Endothelial cell of umbilical vein (primary cell): ENCODE measurements around the gene PNPLA7. TPM values are rescaled to one million over a fixed set of nuclear protein-coding genes. Genes with fewer than 3 reads are reported as not detected.

Experiments used
- BruUV-seq: library from RNA; stranded (reverse); fragments of 400-500 nt; replicated peaks from 2 replicates; lab custom pipeline; 2021; lab: Mats Ljungman, UMichigan
- CTCF ChIA-PET: fragments of 300-600, 350-600 bp; sonication (Branson Sonifier 250); formaldehyde crosslinking; loops from one replicate; lab custom pipeline; 2021; ENCODE audit warnings: antibody characterized with exemption, inconsistent platforms; lab: Charles Lee
- POLR2A ChIA-PET: fragments of 300-600, 350-600 bp; sonication (Branson Sonifier 250); formaldehyde crosslinking; loops from one replicate; lab custom pipeline; 2021; ENCODE audit warnings: antibody characterized with exemption, inconsistent platforms; lab: Charles Lee
- DNase-seq: peaks from one replicate; pipeline ENCODE4 v3.0.0-alpha.2; 2011; ENCODE audit warnings: low read depth, low spot score
- FAIRE-seq: peaks from 2 replicates; lab custom pipeline; 2011; peaks lifted over from hg19 to GRCh38; lab: Jason Lieb, UNC
- H2AFZ ChIP-seq: 2 replicates; pipeline ENCODE4 v1.6.0; 2012; ENCODE audit warnings: low read depth, low read length, control low read depth, inconsistent platforms
- H3K27ac ChIP-seq: 2 replicates; pipeline ENCODE4 v1.5.1; 2011; ENCODE audit warnings: low read depth, mild to moderate bottlenecking, control low read depth, low read length, moderate library complexity; ENCODE audit not compliant: insufficient read depth
- H3K27me3 ChIP-seq, 2 experiments: 2 replicates each; pipeline versions ENCODE4 v1.6.0 to v1.6.1; 2011; ENCODE audit warnings: low read length in 2 of 2, mixed read lengths in 1 of 2; ENCODE audit not compliant: control insufficient read depth in 2 of 2, insufficient read depth in 2 of 2
- H3K36me3 ChIP-seq, 2 experiments: 2 replicates in 1 of 2; 3 replicates in 1 of 2; pipeline ENCODE4 v1.5.1; 2011; ENCODE audit warnings: low read length in 2 of 2, mild to moderate bottlenecking in 1 of 2, moderate library complexity in 1 of 2; ENCODE audit not compliant: control insufficient read depth in 2 of 2, insufficient read depth in 2 of 2; ENCODE audit errors: extremely low read depth in 1 of 2
- H3K4me1 ChIP-seq: 3 replicates; pipeline ENCODE4 v1.5.1; 2011; ENCODE audit warnings: mild to moderate bottlenecking, low read length; ENCODE audit not compliant: control insufficient read depth, insufficient read depth; ENCODE audit errors: extremely low read depth
- H3K4me2 ChIP-seq: 2 replicates; pipeline ENCODE4 v1.6.1; 2011; ENCODE audit warnings: low read length, control low read depth, mixed read lengths; ENCODE audit not compliant: insufficient read depth
- H3K4me3 ChIP-seq, 3 experiments: fragments of 200-600 bp in 1 of 3; sonication (generic), shearing (Covaris generic) in 1 of 3; replicated peaks in 1 of 3; 2 replicates each; pipeline ENCODE4 v1.5.1; 2011 to 2016; ENCODE audit warnings: control low read depth in 3 of 3, low read length in 3 of 3, mild to moderate bottlenecking in 2 of 3, inconsistent platforms in 1 of 3, low read depth in 1 of 3, moderate library complexity in 1 of 3; ENCODE audit not compliant: insufficient read depth in 1 of 3
- H3K79me2 ChIP-seq: 2 replicates; pipeline ENCODE4 v1.6.0; 2012; ENCODE audit warnings: low read length, inconsistent platforms; ENCODE audit not compliant: control insufficient read depth, insufficient read depth
- H3K9ac ChIP-seq: replicated peaks from 2 replicates; pipeline ENCODE3; 2011; ENCODE audit warnings: low read length, control low read depth; ENCODE audit not compliant: insufficient read depth; ENCODE audit errors: extremely low read depth
- H3K9me1 ChIP-seq: replicated peaks from 3 replicates; pipeline ENCODE4 v1.6.0; 2011; ENCODE audit warnings: mild to moderate bottlenecking, low read length; ENCODE audit not compliant: control insufficient read depth, insufficient read depth; ENCODE audit errors: extremely low read depth
- H3K9me3 ChIP-seq: replicated peaks from 2 replicates; pipeline ENCODE4 v1.5.1; 2012; ENCODE audit warnings: low read length, inconsistent platforms; ENCODE audit not compliant: control insufficient read depth, insufficient read depth
- H4K20me1 ChIP-seq: replicated peaks from 2 replicates; pipeline ENCODE3; 2011; ENCODE audit warnings: mild to moderate bottlenecking, low read length; ENCODE audit not compliant: control insufficient read depth, insufficient read depth; ENCODE audit errors: extremely low read depth
- CTCF ChIP-seq, 2 donors: IDR thresholded peaks; 1 replicate in 1 of 2; 2 replicates in 1 of 2; pipeline ENCODE4 v1.5.1; 2011; ENCODE audit warnings: low read length in 2 of 2, mild to moderate bottlenecking in 2 of 2, moderate library complexity in 2 of 2, control low read depth in 1 of 2, inconsistent platforms in 1 of 2, low read depth in 1 of 2; ENCODE audit not compliant: insufficient read depth in 1 of 2; ENCODE audit errors: extremely low read depth in 1 of 2
- EZH2 ChIP-seq: IDR thresholded peaks from 2 replicates; pipeline ENCODE4 v1.6.1; 2012; ENCODE audit warnings: borderline replicate concordance, low read depth, mild to moderate bottlenecking, moderate library complexity, low read length, inconsistent platforms; ENCODE audit not compliant: severe bottlenecking
- FOS ChIP-seq: IDR thresholded peaks from 2 replicates; pipeline ENCODE4 v1.6.1; 2011; ENCODE audit warnings: mild to moderate bottlenecking, low read length, moderate library complexity, borderline replicate concordance; ENCODE audit not compliant: insufficient read depth
- GATA2 ChIP-seq: IDR thresholded peaks from 2 replicates; pipeline ENCODE4 v1.7.0; 2011; ENCODE audit warnings: low read depth, mild to moderate bottlenecking, moderate library complexity, mixed read lengths, low read length; ENCODE audit not compliant: insufficient read length, insufficient read depth
- JUN ChIP-seq: IDR thresholded peaks from 2 replicates; pipeline ENCODE4 v1.6.1; 2011; ENCODE audit warnings: borderline replicate concordance, low read depth; ENCODE audit not compliant: insufficient read length, insufficient read depth
- MYC ChIP-seq: IDR thresholded peaks from one replicate; pipeline ENCODE4 v1.6.1; 2011; ENCODE audit warnings: mild to moderate bottlenecking, low read depth, low read length
- POLR2A ChIP-seq: IDR thresholded peaks from 2 replicates; pipeline ENCODE4 v1.6.1; 2012; ENCODE audit warnings: low read depth, mild to moderate bottlenecking, control low read depth, low read length
- POLR2AphosphoS5 ChIP-seq: IDR thresholded peaks from 2 replicates; pipeline ENCODE4 v1.6.1; 2012; ENCODE audit warnings: low read depth, mild to moderate bottlenecking, control low read depth, low read length, moderate library complexity; ENCODE audit not compliant: insufficient read depth
- dilution Hi-C: fragments of 300-500 bp; cut with MboI; formaldehyde crosslinking; loops from one replicate; pipeline ENCODE4 v1.15.0; 2019; ENCODE audit warnings: low sequenced_read_pairs; ENCODE audit not compliant: extremely low pct_ligation_motif_present
- intact Hi-C: fragments of 100-400 bp; cut with micrococcal nuclease; formaldehyde crosslinking; loops from one replicate; pipeline ENCODE4 v1.10.0; 2022
- polyA plus RNA-seq, 4 experiments: library from polyadenylated mRNA; depleted of rRNA in 3 of 4; stranded (reverse) in 3 of 4; unstranded in 1 of 4; fragments of >200 nt; gene quantifications; 2 replicates each; pipeline versions ENCODE4 v1.2.1 to v1.2.3, GENCODE V29; 2011 to 2012; ENCODE audit warnings: missing spikeins in 1 of 4
- total RNA-seq: library from RNA; stranded (reverse); gene quantifications from 2 replicates; pipeline ENCODE4 v1.2.3, GENCODE V29; 2021

PNPLA7 gene
- total and polyA plus RNA-seq, 2 donors (not counting 3 experiments of a cell fraction or from before 2014, with no cell fraction given), result 1.0 to 1.9 TPM

- H3K4me2 ChIP-seq, result no peak overlapping the region
- intact Hi-C loops, result loop anchor here (10.0 kb wide), 1 partner anchor 99 kb away; no protein-coding TSS in a partner anchor
- dilution Hi-C loops, result no loop called here
Measured at GRCh38 chr9:137426018-137426681, 124.1 kb downstream of the PNPLA7 start.

More at GRCh38 chr9:137426018-137426681, 124.1 kb downstream of the PNPLA7 start:
- FAIRE-seq, result no peak
- no peaks in the 10 kb centered on the region for H4K20me1 ChIP-seq
- no peak overlapping the region for H3K27ac ChIP-seq
- no peaks in the 10 kb centered on the region for H3K9me1 ChIP-seq
- TF ChIP-seq JUN (no peak), GATA2 (no peak), EZH2 (no peak), MYC (no peak), POLR2AphosphoS5 (no peak), POLR2A (no peak), FOS (no peak), CTCF (IDR thresholded peaks at IDR 0.05; ENCODE audit: extremely low read depth in 1 of 2, insufficient read depth in 1 of 2, low read depth in 1 of 2, low read length in 2 of 2) (no peak)
- H3K4me1 ChIP-seq, result peaks cover 14% of the 10 kb centered on the region
- H3K27me3 ChIP-seq, result no peaks in the 10 kb centered on the region
- H2AFZ ChIP-seq, result no peak overlapping the region
- H3K4me3 ChIP-seq, result no peak overlapping the region
- DNase-seq, result no peak
- H3K36me3 ChIP-seq, result no peaks in the 10 kb centered on the region
- no TSS peak for BruUV-seq
- peaks cover 14% of the 10 kb centered on the region for H3K79me2 ChIP-seq
- no peak overlapping the region for H3K9ac ChIP-seq
- POLR2A ChIA-PET, result no interaction called here
- H3K9me3 ChIP-seq, result no peaks in the 10 kb centered on the region
- CTCF ChIA-PET, result interaction anchor here (1.5 to 1.7 kb wide), 2 partner anchors 19 to 124 kb away, joined by 4 read pairs; partner anchors contain the start of gene NRARP
